Loucy (cell line): Measurements from ENCODE around the gene FOSB.

ENCODE experiments used
- H2AFZ ChIP-seq: fragments of 200-600 bp; sonication (generic); 2 replicates; pipeline ENCODE4 v1.6.0; 2016; ENCODE audit warnings: antibody characterized with exemption, mild to moderate bottlenecking, low read length, moderate library complexity
- H3F3A ChIP-seq: fragments of 200-600 bp; 2 replicates; pipeline ENCODE4 v1.6.0; 2016; ENCODE audit warnings: antibody characterized with exemption, low read depth, mild to moderate bottlenecking
- H3K27me3 ChIP-seq: fragments of 200-600 bp; sonication (generic); 2 replicates; pipeline ENCODE4 v1.6.1; 2014; ENCODE audit warnings: low read length, mild to moderate bottlenecking; ENCODE audit not compliant: insufficient read depth, poor library complexity, severe bottlenecking
- H3K36me3 ChIP-seq: fragments of 200-600 bp; sonication (generic); 2 replicates; pipeline ENCODE4 v1.6.1; 2016; ENCODE audit warnings: low read length; ENCODE audit not compliant: insufficient read depth
- H3K4me1 ChIP-seq: fragments of 200-600 bp; sonication (generic); 2 replicates; pipeline ENCODE4 v1.5.1; 2014; ENCODE audit warnings: low read length, mild to moderate bottlenecking; ENCODE audit not compliant: insufficient read depth, poor library complexity, severe bottlenecking
- H3K4me2 ChIP-seq: fragments of 200-600 bp; sonication (generic); 2 replicates; pipeline ENCODE4 v1.6.0; 2014; ENCODE audit warnings: antibody characterized with exemption, low read length, low read depth, mild to moderate bottlenecking; ENCODE audit not compliant: poor library complexity, severe bottlenecking
- H3K4me3 ChIP-seq: fragments of 200-600 bp; sonication (generic); 2 replicates; pipeline ENCODE4 v1.5.1; 2014; ENCODE audit warnings: low read length, mild to moderate bottlenecking, mixed read lengths; ENCODE audit not compliant: poor library complexity, severe bottlenecking
- H3K79me2 ChIP-seq: fragments of 200-600 bp; sonication (generic); 2 replicates; pipeline ENCODE4 v1.6.1; 2014; ENCODE audit warnings: low read length; ENCODE audit not compliant: insufficient read depth
- H3K9ac ChIP-seq: fragments of 200-600 bp; sonication (generic); 2 replicates; pipeline ENCODE4 v1.6.0; 2014; ENCODE audit warnings: mild to moderate bottlenecking, low read depth, low read length, moderate library complexity; ENCODE audit not compliant: poor library complexity, severe bottlenecking
- H3K9me2 ChIP-seq: fragments of 200-600 bp; sonication (generic); replicated peaks from 2 replicates; pipeline ENCODE4 v1.6.1; 2016; ENCODE audit warnings: low read depth, low read length, mixed read lengths
- H3K9me3 ChIP-seq: fragments of 200-600 bp; sonication (generic); 2 replicates; pipeline ENCODE4 v1.6.1; 2014; ENCODE audit warnings: mild to moderate bottlenecking, antibody characterized with exemption, low read length, low read depth; ENCODE audit not compliant: insufficient read depth
- H4K20me1 ChIP-seq: fragments of 200-600 bp; sonication (generic); 2 replicates; pipeline ENCODE4 v1.6.0; 2014; ENCODE audit warnings: antibody characterized with exemption, low read length, mild to moderate bottlenecking; ENCODE audit not compliant: insufficient read depth, poor library complexity, severe bottlenecking
- EZH2phosphoT487 ChIP-seq: fragments of 200-600 bp; IDR thresholded peaks from 2 replicates; pipeline ENCODE4 v1.6.1; 2018; ENCODE audit warnings: antibody characterized with exemption, mild to moderate bottlenecking, moderate library complexity, borderline replicate concordance
- TF ChIP-seq, protein P1 (sequence below): fragments of 200-600 bp; sonication (generic); conservative IDR thresholded peaks from 2 replicates; pipeline ENCODE4 v1.5.1; 2014; ENCODE audit warnings: mild to moderate bottlenecking, antibody characterized with exemption, low read length

FOSB gene

DNA sequence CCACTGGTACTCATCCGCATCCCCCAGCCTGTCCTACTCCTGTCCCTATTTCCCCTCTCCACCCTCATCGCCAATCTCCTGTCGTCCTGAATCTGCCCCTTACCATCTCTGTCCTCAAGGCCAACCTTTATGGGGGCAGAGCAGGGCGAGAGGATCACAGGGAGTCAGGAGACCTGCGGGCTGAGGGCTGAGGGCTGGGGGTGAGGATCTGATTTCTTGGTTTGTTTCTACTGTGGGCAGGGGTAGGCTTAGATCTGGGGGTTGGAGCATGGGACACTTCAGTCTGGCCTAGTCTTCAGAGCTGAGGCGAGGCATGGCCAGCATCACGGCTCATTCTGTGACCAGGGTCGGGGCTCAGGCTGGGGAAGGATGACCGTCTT, 27.5 kb upstream of the FOSB start:
- H4K20me1 ChIP-seq, result no peaks in the 10 kb centered on the region
- H3K9me3 ChIP-seq, result no peaks in the 10 kb centered on the region
- H3K4me1 ChIP-seq, result peaks cover 15% of the 10 kb centered on the region
- H3K4me2 ChIP-seq, result peak overlapping the region; percentile 64
- no peaks in the 10 kb centered on the region for H3K27me3 ChIP-seq
- H3K4me3 ChIP-seq, result peak overlapping the region; percentile 79
- no peaks in the 10 kb centered on the region for H3K36me3 ChIP-seq
- H3K79me2 ChIP-seq, result no peaks in the 10 kb centered on the region
- H3F3A ChIP-seq, result no peaks in the 10 kb centered on the region
- peak overlapping the region; percentile 59 for H3K9ac ChIP-seq
- no peak for TF ChIP-seq EZH2phosphoT487
- TF ChIP-seq, protein P1, sequence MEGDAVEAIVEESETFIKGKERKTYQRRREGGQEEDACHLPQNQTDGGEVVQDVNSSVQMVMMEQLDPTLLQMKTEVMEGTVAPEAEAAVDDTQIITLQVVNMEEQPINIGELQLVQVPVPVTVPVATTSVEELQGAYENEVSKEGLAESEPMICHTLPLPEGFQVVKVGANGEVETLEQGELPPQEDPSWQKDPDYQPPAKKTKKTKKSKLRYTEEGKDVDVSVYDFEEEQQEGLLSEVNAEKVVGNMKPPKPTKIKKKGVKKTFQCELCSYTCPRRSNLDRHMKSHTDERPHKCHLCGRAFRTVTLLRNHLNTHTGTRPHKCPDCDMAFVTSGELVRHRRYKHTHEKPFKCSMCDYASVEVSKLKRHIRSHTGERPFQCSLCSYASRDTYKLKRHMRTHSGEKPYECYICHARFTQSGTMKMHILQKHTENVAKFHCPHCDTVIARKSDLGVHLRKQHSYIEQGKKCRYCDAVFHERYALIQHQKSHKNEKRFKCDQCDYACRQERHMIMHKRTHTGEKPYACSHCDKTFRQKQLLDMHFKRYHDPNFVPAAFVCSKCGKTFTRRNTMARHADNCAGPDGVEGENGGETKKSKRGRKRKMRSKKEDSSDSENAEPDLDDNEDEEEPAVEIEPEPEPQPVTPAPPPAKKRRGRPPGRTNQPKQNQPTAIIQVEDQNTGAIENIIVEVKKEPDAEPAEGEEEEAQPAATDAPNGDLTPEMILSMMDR, result no peak
- H3K9me2 ChIP-seq, result no peaks in the 10 kb centered on the region
- H2AFZ ChIP-seq, result peak overlapping the region; percentile 83

DNA sequence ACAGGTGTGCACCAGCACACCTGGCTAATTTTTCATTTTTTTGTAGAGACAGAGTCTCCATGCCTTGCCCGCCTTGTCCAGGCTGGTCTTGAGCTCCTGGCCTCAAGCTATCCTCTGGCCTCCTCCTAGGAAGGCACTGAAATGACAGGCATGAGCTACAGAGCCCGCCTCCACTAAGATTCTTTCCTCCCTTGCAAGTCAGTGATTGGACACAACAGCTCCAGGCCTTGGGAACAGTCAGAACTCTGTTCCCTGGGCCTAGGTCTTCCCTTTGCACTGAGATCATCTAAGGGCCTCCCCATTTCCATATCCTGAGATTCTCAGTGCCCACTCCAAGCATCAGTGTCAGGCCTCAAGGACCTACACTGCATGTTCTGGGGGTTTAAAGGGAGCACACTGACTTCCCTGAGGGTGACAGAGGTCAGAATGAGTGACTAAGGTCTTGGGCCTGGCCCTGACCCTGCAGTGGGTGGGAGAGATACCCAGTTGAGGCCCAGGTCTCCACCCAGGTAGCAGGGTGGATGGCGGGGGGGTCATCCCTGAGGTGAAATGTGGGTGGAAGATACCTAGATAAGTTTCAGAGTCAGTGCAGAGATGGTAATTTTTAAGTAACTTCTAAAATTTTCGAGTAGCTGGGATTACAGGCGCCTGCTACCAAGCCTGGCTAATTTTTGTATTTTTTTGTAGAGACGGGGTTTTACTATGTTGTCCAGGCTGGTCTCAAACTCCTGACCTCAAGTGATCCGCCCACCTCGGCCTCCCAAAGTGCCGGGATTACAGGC, 26.7 kb upstream of the FOSB start:
- Histone ChIP-seq H3K4me1 (peaks cover 15% of the 10 kb centered on the region), H3K4me2 (no peak overlapping the region), H3K4me3 (no peak overlapping the region), H3F3A (no peaks in the 10 kb centered on the region), H3K9me2 (no peaks in the 10 kb centered on the region), H3K9ac (no peak overlapping the region), H2AFZ (no peak overlapping the region), H3K27me3 (no peaks in the 10 kb centered on the region), H3K79me2 (no peaks in the 10 kb centered on the region), H3K9me3 (no peaks in the 10 kb centered on the region), H3K36me3 (no peaks in the 10 kb centered on the region), H4K20me1 (no peaks in the 10 kb centered on the region)
- TF ChIP-seq, protein P1, result no peak
- TF ChIP-seq EZH2phosphoT487, result no peak

DNA sequence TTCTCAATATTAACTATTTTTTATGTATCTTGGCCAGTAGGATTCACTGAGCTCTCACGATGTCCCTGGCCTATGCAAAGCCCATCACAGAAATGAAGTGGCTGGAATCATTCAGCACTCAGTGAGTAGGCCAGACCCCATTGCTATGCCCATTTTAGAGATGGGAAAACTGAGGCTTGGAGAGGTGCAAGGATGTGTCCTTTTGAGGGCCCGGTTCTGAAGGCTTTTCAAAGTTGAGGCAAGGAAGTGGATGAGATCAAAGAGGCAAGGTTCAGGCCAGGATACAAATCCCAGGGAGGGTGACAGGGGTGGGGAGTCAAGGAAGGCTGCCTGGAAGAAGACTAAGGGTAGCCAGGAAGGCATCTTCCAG, 25.4 kb upstream of the FOSB start:
- Histone ChIP-seq H3K4me3 (no peak overlapping the region), H3K9me2 (no peaks in the 10 kb centered on the region), H3K9ac (no peak overlapping the region), H3F3A (no peaks in the 10 kb centered on the region), H3K4me2 (peak overlapping the region; percentile 91), H3K4me1 (peaks cover 15% of the 10 kb centered on the region), H3K79me2 (no peaks in the 10 kb centered on the region), H3K9me3 (no peaks in the 10 kb centered on the region), H4K20me1 (no peaks in the 10 kb centered on the region), H3K27me3 (no peaks in the 10 kb centered on the region), H2AFZ (no peak overlapping the region), H3K36me3 (no peaks in the 10 kb centered on the region)
- TF ChIP-seq EZH2phosphoT487, result no peak
- TF ChIP-seq, protein P1, result no peak
